A673 (cell line): ENCODE results near the gene XYLT1. TPM values are rescaled to one million over a fixed set of nuclear protein-coding genes. Genes with fewer than 3 reads are reported as not detected.

Experiments
- BruUV-seq: library from RNA; stranded (reverse); fragments of 400-500 nt; replicated peaks from 2 replicates; lab custom pipeline; 2021; lab: Mats Ljungman, UMichigan
- CTCF ChIA-PET: fragments of 300-600 bp; sonication (Branson Sonifier 250); formaldehyde crosslinking; loops from one replicate; lab custom pipeline; 2022; ENCODE audit warnings: antibody characterized with exemption; lab: Charles Lee
- POLR2A ChIA-PET: fragments of 300-600 bp; sonication (Branson Sonifier 250); formaldehyde crosslinking; loops from one replicate; lab custom pipeline; 2022; ENCODE audit warnings: antibody characterized with exemption; ENCODE audit not compliant: low non-redundant PET; lab: Charles Lee
- DNase-seq: peaks from one replicate; pipeline ENCODE4 v3.0.0-alpha.2; 2015; ENCODE audit warnings: low spot score
- H3K27ac ChIP-seq: fragments of 200-600 bp; sonication (generic); 2 replicates; pipeline ENCODE4 v1.5.1; 2016; ENCODE audit warnings: mixed run types, low read depth, mild to moderate bottlenecking, mixed read lengths, antibody characterized with exemption, low read length; ENCODE audit not compliant: poor library complexity, severe bottlenecking
- H3K27me3 ChIP-seq: fragments of 200-600 bp; sonication (generic); replicated peaks from 2 replicates; pipeline ENCODE4 v1.6.1; 2017; ENCODE audit warnings: mixed run types, low read depth, mild to moderate bottlenecking, mixed read lengths, antibody characterized with exemption, low read length; ENCODE audit not compliant: insufficient read depth, poor library complexity
- H3K36me3 ChIP-seq: fragments of 200-600 bp; sonication (generic); 2 replicates; pipeline ENCODE4 v1.6.1; 2016; ENCODE audit warnings: mixed run types, mild to moderate bottlenecking, mixed read lengths, antibody characterized with exemption, low read length; ENCODE audit not compliant: insufficient read depth, poor library complexity, severe bottlenecking
- H3K4me1 ChIP-seq: fragments of 200-600 bp; sonication (generic); 2 replicates; pipeline ENCODE4 v1.6.1; 2017; ENCODE audit warnings: mixed run types, mild to moderate bottlenecking, mixed read lengths, antibody characterized with exemption, low read length; ENCODE audit not compliant: insufficient read depth, poor library complexity, severe bottlenecking
- H3K4me3 ChIP-seq: fragments of 200-600 bp; sonication (generic); 2 replicates; pipeline ENCODE4 v1.5.1; 2016; ENCODE audit warnings: low read depth, mixed run types, mild to moderate bottlenecking, mixed read lengths, low read length; ENCODE audit not compliant: poor library complexity, severe bottlenecking
- H3K9me3 ChIP-seq: fragments of 200-600 bp; sonication (generic); 2 replicates; pipeline ENCODE4 v1.6.1; 2016; ENCODE audit warnings: mixed run types, low read depth, mild to moderate bottlenecking, mixed read lengths, antibody characterized with exemption, low read length; ENCODE audit not compliant: poor library complexity, severe bottlenecking
- EZH2 ChIP-seq: fragments of 200-600 bp; sonication (generic); IDR thresholded peaks from 2 replicates; pipeline ENCODE4 v1.6.1; 2017; ENCODE audit warnings: borderline replicate concordance, low read depth, mild to moderate bottlenecking, mixed read lengths, antibody characterized with exemption, low read length; ENCODE audit not compliant: poor library complexity, severe bottlenecking
- intact Hi-C: fragments of 100-400 bp; cut with micrococcal nuclease; formaldehyde crosslinking; loops from one replicate; pipeline ENCODE4 v1.10.0; 2022; ENCODE audit not compliant: unreplicated experiment
- total RNA-seq: library from RNA; stranded (reverse); gene quantifications from 2 replicates; pipeline ENCODE4 v1.2.3, GENCODE V29; 2021
- TF ChIP-seq, protein P1 (sequence below): fragments of 300-800, 200-600 bp; sonication (generic); conservative IDR thresholded peaks from 2 replicates; pipeline ENCODE4 v1.5.1; 2017; ENCODE audit warnings: low read depth, mild to moderate bottlenecking, antibody characterized with exemption, low read length, moderate library complexity, mixed read lengths

Gene XYLT1
- total RNA-seq, 1 experiment from 2014 or later: 0.64 TPM

- no TSS peak for BruUV-seq
- POLR2A ChIA-PET: no interaction called here
- no peak overlapping the region for H3K27ac ChIP-seq
- no peaks in the 10 kb centered on the region for H3K36me3 ChIP-seq
- CTCF ChIA-PET: no interaction called here
- H3K4me3 ChIP-seq: no peak overlapping the region
- no peaks in the 10 kb centered on the region for H3K9me3 ChIP-seq
- H3K4me1 ChIP-seq: no peaks in the 10 kb centered on the region
- no peak for DNase-seq
- intact Hi-C loops: no loop called here
- H3K27me3 ChIP-seq: no peaks in the 10 kb centered on the region
- TF ChIP-seq EZH2: no peak
- TF ChIP-seq, protein P1, sequence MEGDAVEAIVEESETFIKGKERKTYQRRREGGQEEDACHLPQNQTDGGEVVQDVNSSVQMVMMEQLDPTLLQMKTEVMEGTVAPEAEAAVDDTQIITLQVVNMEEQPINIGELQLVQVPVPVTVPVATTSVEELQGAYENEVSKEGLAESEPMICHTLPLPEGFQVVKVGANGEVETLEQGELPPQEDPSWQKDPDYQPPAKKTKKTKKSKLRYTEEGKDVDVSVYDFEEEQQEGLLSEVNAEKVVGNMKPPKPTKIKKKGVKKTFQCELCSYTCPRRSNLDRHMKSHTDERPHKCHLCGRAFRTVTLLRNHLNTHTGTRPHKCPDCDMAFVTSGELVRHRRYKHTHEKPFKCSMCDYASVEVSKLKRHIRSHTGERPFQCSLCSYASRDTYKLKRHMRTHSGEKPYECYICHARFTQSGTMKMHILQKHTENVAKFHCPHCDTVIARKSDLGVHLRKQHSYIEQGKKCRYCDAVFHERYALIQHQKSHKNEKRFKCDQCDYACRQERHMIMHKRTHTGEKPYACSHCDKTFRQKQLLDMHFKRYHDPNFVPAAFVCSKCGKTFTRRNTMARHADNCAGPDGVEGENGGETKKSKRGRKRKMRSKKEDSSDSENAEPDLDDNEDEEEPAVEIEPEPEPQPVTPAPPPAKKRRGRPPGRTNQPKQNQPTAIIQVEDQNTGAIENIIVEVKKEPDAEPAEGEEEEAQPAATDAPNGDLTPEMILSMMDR: no peak
Observed at GRCh38 chr16:17386229-17386628, 84.5 kb downstream of the XYLT1 start.

GRCh38 chr16:17384471-17384870 lies 86.3 kb downstream of the XYLT1 start:
- Histone ChIP-seq H3K4me3 (no peak overlapping the region), H3K27ac (no peak overlapping the region), H3K27me3 (no peaks in the 10 kb centered on the region), H3K9me3 (no peaks in the 10 kb centered on the region), H3K4me1 (no peaks in the 10 kb centered on the region), H3K36me3 (no peaks in the 10 kb centered on the region)
- ChIA-PET POLR2A (no interaction called here), CTCF (interaction anchor here (0.7 kb wide), 1 partner anchor 83 kb away, joined by 3 read pairs; no protein-coding TSS in a partner anchor)
- intact Hi-C loops: no loop called here
- no peak for DNase-seq
- BruUV-seq: no TSS peak
- no peak for TF ChIP-seq EZH2
- TF ChIP-seq, protein P1: no peak

- Histone ChIP-seq H3K36me3 (no peaks in the 10 kb centered on the region), H3K27ac (no peak overlapping the region), H3K27me3 (no peaks in the 10 kb centered on the region), H3K9me3 (no peaks in the 10 kb centered on the region), H3K4me3 (no peak overlapping the region), H3K4me1 (no peaks in the 10 kb centered on the region)
- TF ChIP-seq EZH2: no peak
- TF ChIP-seq, protein P1: no peak
- intact Hi-C loops: no loop called here
- BruUV-seq: no TSS peak
- ChIA-PET POLR2A (no interaction called here), CTCF (no interaction called here)
- no peak for DNase-seq
Observed at GRCh38 chr16:17382949-17383863, 87.6 kb downstream of the XYLT1 start.
